Measurements from ENCODE around the gene CLIC4. TPM values are rescaled to one million over a fixed set of nuclear protein-coding genes. Genes with fewer than 3 reads are reported as not detected.

The CLIC4 gene
- total and polyA plus RNA-seq, 11 donors = 111 to 917 (median 387) TPM

DNA sequence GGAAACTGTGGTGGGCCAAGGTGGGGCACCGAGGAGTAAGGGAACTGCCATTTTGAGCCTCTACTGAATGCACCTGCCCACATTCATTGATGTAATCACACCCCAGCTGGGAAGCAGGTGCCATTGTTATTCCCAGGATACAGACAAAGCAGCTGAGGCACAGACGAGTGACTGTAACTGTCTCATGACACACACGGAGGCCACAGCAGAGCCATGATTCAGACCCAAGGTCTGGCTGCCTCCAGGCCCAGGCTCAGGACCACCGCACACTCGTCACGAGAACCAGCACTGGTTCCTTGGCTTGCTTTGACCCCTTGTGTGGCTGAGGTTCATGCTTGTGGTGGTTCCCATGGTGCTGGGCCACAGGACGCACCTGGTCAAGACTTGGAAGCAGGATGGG, 45.6 kb upstream of the CLIC4 start:
- 72 to 90% (median 80%) methylated on average over 6 to 7 of the region's 7 CpGs for WGBS, 4 donors
- TF ChIP-seq, protein P1, sequence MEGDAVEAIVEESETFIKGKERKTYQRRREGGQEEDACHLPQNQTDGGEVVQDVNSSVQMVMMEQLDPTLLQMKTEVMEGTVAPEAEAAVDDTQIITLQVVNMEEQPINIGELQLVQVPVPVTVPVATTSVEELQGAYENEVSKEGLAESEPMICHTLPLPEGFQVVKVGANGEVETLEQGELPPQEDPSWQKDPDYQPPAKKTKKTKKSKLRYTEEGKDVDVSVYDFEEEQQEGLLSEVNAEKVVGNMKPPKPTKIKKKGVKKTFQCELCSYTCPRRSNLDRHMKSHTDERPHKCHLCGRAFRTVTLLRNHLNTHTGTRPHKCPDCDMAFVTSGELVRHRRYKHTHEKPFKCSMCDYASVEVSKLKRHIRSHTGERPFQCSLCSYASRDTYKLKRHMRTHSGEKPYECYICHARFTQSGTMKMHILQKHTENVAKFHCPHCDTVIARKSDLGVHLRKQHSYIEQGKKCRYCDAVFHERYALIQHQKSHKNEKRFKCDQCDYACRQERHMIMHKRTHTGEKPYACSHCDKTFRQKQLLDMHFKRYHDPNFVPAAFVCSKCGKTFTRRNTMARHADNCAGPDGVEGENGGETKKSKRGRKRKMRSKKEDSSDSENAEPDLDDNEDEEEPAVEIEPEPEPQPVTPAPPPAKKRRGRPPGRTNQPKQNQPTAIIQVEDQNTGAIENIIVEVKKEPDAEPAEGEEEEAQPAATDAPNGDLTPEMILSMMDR (IDR thresholded peaks at IDR 0.05) = no peak
- TF ChIP-seq POLR2A (IDR thresholded peaks at IDR 0.05) = no peak
- no peaks in the 10 kb centered on the region for H3K36me3 ChIP-seq
- H3K27me3 ChIP-seq = no peaks in the 10 kb centered on the region
- H3K27ac ChIP-seq = no peak overlapping the region
- H3K9me3 ChIP-seq = no peaks in the 10 kb centered on the region
- no peak overlapping the region for H3K4me3 ChIP-seq
- intact Hi-C loops (cut with DNase I) = loop anchor here in 3 of 10 donors (5.0 kb wide), 2 partner anchors 38 to 43 kb away; no protein-coding TSS in a partner anchor
- no peak for ATAC-seq
- peaks cover 12 to 43% (median 27%) of the 10 kb centered on the region in 12 donors for H3K4me1 ChIP-seq
- DNase-seq = no peak

DNA sequence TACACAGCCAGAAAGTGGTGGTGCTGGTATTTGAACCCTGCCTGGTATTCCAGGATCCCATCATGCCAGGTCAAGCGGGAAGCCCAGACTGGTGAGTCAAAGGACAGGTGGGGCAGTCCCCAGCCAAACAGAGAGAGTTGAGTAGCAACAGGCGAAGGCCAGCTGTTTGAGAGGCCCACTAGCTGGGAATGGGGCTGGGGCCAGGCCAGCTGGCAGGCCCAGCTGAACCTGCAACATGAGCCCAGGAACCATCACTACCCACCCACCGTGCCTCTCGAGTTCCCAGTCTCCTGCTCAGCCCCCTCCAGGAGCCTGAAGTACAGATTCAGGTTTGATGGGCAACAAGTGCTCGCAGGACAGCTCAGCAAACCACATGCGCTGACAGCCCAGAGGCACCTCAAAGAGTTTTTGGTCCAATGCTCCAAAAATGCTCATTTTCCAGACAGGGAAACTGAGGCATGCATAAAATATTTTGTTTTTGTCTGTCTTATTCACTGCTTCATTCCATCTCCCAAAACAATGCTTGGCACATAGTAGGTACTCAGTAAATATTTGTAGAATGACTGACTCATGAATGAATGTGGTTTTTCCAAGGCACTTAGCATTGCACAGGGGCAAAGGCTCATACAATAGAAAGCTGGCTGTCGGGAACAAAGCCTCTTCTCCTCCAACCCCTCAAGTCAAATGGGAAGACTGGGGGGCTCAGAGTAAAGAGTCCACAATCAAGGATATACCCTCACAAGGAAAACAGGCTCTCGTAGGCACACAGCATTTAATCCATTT, 42.5 kb upstream of the CLIC4 start:
- peak in 1 of 4 donors; percentile 13 for ATAC-seq

DNA sequence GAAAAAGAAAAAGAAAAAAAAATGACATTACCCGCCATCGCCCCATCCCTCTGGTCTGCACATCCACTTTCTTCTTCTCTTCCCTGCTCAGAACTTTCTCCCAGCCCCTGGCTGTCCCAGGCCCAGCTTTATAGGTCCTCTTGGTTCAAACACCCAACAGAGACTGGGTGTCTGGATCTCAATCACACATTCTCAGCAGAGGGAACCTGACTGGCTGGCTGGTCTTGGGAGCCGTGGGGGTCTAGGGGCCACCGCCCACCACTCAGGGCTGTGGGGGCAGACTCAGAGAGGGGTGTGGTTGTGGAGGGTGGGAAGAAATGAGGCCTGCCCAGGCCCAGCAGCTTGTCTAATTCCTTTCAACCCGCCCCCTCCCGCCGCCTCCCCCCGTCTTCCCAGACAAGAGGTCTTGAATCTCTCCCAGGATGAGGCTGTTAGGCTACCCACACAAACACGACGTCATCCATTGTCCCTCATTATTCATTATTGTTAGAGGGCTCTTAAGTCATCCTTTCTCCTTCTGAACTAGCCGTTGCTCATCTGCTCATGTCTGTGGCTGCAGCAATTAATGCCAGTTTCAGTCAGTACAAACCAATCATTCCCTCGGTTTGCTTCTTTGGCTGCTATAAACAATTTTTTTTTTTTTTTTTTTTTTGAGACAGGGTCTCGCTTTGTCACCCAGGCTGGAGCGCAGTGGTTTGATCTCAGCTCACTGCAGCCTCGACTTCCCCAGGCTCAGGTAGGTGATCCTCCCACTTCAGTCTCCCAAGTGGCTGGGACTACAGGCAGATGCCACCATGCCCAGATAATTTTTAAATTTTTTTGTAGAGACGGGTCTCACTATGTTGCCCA, 40.6 kb upstream of the CLIC4 start:
- peak overlapping the region; percentile 43 to 86 (median 74) for H3K27ac ChIP-seq
- intact Hi-C loops (cut with DNase I) = loop anchor here in 1 of 10 donors (1.0 kb wide), 1 partner anchor 41 kb away; the partner anchor contains the start of gene CLIC4
- H3K4me3 ChIP-seq = peak overlapping the region in 6 of 12 donors; percentile 2 to 32 (median 23)
- TF ChIP-seq POLR2A (IDR thresholded peaks at IDR 0.05) = no peak
- TF ChIP-seq, protein P1 (IDR thresholded peaks at IDR 0.05) = no peak
- peak in 2 of 4 donors; percentile 50 to 55 for ATAC-seq
- peak in 2 of 5 donors; percentile 40 to 62 for DNase-seq
- no peaks in the 10 kb centered on the region for H3K27me3 ChIP-seq
- 62 to 69% (median 66%) methylated on average over 13 to 16 of the region's 16 CpGs for WGBS, 4 donors
- H3K36me3 ChIP-seq = no peaks in the 10 kb centered on the region
- H3K4me1 ChIP-seq = peaks cover 0 to 38% (median 21%) of the 10 kb centered on the region in 12 donors
- H3K9me3 ChIP-seq = no peaks in the 10 kb centered on the region

More for the DNA sequence above, 42.5 kb upstream of the CLIC4 start:
- TF ChIP-seq, protein P1 (IDR thresholded peaks at IDR 0.05) = no peak
- TF ChIP-seq POLR2A (IDR thresholded peaks at IDR 0.05) = no peak
- H3K27ac ChIP-seq = peak overlapping the region in 3 of 12 donors; percentile 5 to 22 (median 17)
- intact Hi-C loops (cut with DNase I) = no loop called here
- H3K4me3 ChIP-seq = no peak overlapping the region
- peak in 4 of 5 donors; percentile 32 to 71 (median 54) for DNase-seq
- H3K27me3 ChIP-seq = no peaks in the 10 kb centered on the region
- H3K36me3 ChIP-seq = no peaks in the 10 kb centered on the region
- peaks cover 0 to 41% (median 24%) of the 10 kb centered on the region in 12 donors for H3K4me1 ChIP-seq
- 67 to 83% (median 76%) methylated on average over 7 to 8 of the region's 8 CpGs for WGBS, 4 donors
- no peaks in the 10 kb centered on the region for H3K9me3 ChIP-seq
